SK-N-SH (cell line): ENCODE results near the gene FUT7. TPM values are rescaled to one million over a fixed set of nuclear protein-coding genes. Genes with fewer than 3 reads are reported as not detected.

Experiments
- CTCF ChIA-PET: fragments of 300-600, 350-600 bp; formaldehyde crosslinking; extraction: SDS; loops from one replicate; lab custom pipeline; 2021; lab: Yijun Ruan, JAX
- POLR2A ChIA-PET: fragments of 350-600 bp; sonication (Branson Sonifier 250); formaldehyde crosslinking; extraction: SDS; loops from one replicate; lab custom pipeline; 2020; ENCODE audit warnings: antibody characterized with exemption, inconsistent platforms; lab: Yijun Ruan, JAX
- DNase-seq: peaks from one replicate; pipeline ENCODE4 v3.0.0; 2012
- H2AFZ ChIP-seq: fragments of 200-600 bp; sonication (generic); 2 replicates; pipeline ENCODE4 v1.8.1; 2016; ENCODE audit warnings: antibody characterized with exemption, mild to moderate bottlenecking, low read depth
- H3F3A ChIP-seq: fragments of 200-600 bp; sonication (generic); replicated peaks from 2 replicates; pipeline ENCODE3; 2016; ENCODE audit warnings: antibody characterized with exemption, mild to moderate bottlenecking; ENCODE audit not compliant: insufficient read depth
- H3K27ac ChIP-seq, 2 experiments: fragments of 200-500 bp in 1 of 2; fragments of 200-600 bp in 1 of 2; sonication (Bioruptor generic) in 1 of 2; sonication (generic), shearing (Covaris generic) in 1 of 2; 2 replicates each; pipeline versions ENCODE4 v1.5.1 to v1.6.1; 2014 to 2016; ENCODE audit warnings: low read depth in 2 of 2, inconsistent platforms in 1 of 2, low read length in 1 of 2, mild to moderate bottlenecking in 1 of 2, mixed read lengths in 1 of 2
- H3K27me3 ChIP-seq: fragments of 200-600 bp; sonication (generic), shearing (Covaris generic); 2 replicates; pipeline ENCODE4 v1.6.1; 2016; ENCODE audit warnings: mixed run types; ENCODE audit not compliant: insufficient read depth
- H3K36me3 ChIP-seq, 2 experiments: fragments of 200-500 bp in 1 of 2; fragments of 200-600 bp in 1 of 2; sonication (Bioruptor generic) in 1 of 2; sonication (generic) in 1 of 2; replicated peaks in 1 of 2; 2 replicates each; pipeline versions ENCODE3 to v1.5.1; 2014 to 2016; ENCODE audit warnings: low read length in 1 of 2, mild to moderate bottlenecking in 1 of 2; ENCODE audit not compliant: insufficient read depth in 2 of 2, control insufficient read depth in 1 of 2
- H3K4me1 ChIP-seq, 2 experiments: fragments of 200-500 bp in 1 of 2; fragments of 200-600 bp in 1 of 2; sonication (Bioruptor generic) in 1 of 2; sonication (generic), shearing (Covaris generic) in 1 of 2; 2 replicates each; pipeline versions ENCODE4 v1.5.1 to v1.6.1; 2014 to 2016; ENCODE audit warnings: low read depth in 1 of 2, low read length in 1 of 2, mixed run types in 1 of 2; ENCODE audit not compliant: insufficient read depth in 2 of 2, control insufficient read depth in 1 of 2
- H3K4me2 ChIP-seq: fragments of 200-600 bp; sonication (generic), shearing (Covaris generic); 2 replicates; pipeline ENCODE4 v1.6.1; 2017; ENCODE audit warnings: mixed run types
- H3K4me3 ChIP-seq, 2 experiments: fragments of 200-500 bp in 1 of 2; fragments of 200-600 bp in 1 of 2; sonication (Bioruptor generic) in 1 of 2; sonication (generic), shearing (Covaris generic) in 1 of 2; 2 replicates each; pipeline versions ENCODE4 v1.5.1 to v1.8.1; 2014 to 2016; ENCODE audit warnings: low read depth in 2 of 2, inconsistent platforms in 1 of 2, low read length in 1 of 2, mild to moderate bottlenecking in 1 of 2, mixed read lengths in 1 of 2, moderate library complexity in 1 of 2
- H3K79me2 ChIP-seq: fragments of 200-600 bp; sonication (generic); 2 replicates; pipeline ENCODE4 v1.8.1; 2017; ENCODE audit warnings: mild to moderate bottlenecking; ENCODE audit not compliant: insufficient read depth
- H3K9ac ChIP-seq: fragments of 200-600 bp; sonication (generic); 2 replicates; pipeline ENCODE4 v1.6.1; 2017; ENCODE audit warnings: mixed run types
- H3K9me2 ChIP-seq: fragments of 200-600 bp; sonication (generic); 2 replicates; pipeline ENCODE4 v1.6.1; 2017; ENCODE audit warnings: mixed run types
- H3K9me3 ChIP-seq: fragments of 200-600 bp; sonication (generic); 2 replicates; pipeline ENCODE4 v1.6.1; 2017; ENCODE audit warnings: mixed run types, mild to moderate bottlenecking, moderate library complexity
- H4K20me1 ChIP-seq: fragments of 200-600 bp; sonication (generic); 2 replicates; pipeline ENCODE4 v1.6.1; 2017; ENCODE audit warnings: mild to moderate bottlenecking, mixed run types; ENCODE audit not compliant: insufficient read depth
- CHD2 ChIP-seq: fragments of 150-350 bp; IDR thresholded peaks from 2 replicates; pipeline ENCODE4 v1.6.1; 2018; ENCODE audit warnings: low read length; ENCODE audit not compliant: partially characterized antibody
- ELF1 ChIP-seq: IDR thresholded peaks from 2 replicates; pipeline ENCODE4 v1.4.0; 2012
- EP300 ChIP-seq, 2 experiments: IDR thresholded peaks; 2 replicates each; pipeline versions ENCODE4 v1.4.0 to v1.6.1; 2012; ENCODE audit warnings: borderline replicate concordance in 1 of 2, low read depth in 1 of 2, low read length in 1 of 2
- FOSL2 ChIP-seq: IDR thresholded peaks from 2 replicates; pipeline ENCODE4 v1.4.0; 2012; ENCODE audit warnings: low read depth, mild to moderate bottlenecking, moderate library complexity, borderline replicate concordance
- FOXJ3 ChIP-seq: sonication (generic); formaldehyde crosslinking; IDR thresholded peaks from 2 replicates; pipeline ENCODE4 v1.5.1; 2020; ENCODE audit warnings: mild to moderate bottlenecking, missing genetic modification reagents
- GATA2 ChIP-seq: sonication (generic); formaldehyde crosslinking; IDR thresholded peaks from 2 replicates; pipeline ENCODE4 v1.5.0; 2020; ENCODE audit warnings: mild to moderate bottlenecking, missing genetic modification reagents
- RAD21 ChIP-seq: IDR thresholded peaks from 2 replicates; pipeline ENCODE4 v1.6.1; 2012; ENCODE audit warnings: mild to moderate bottlenecking, low read length
- RCOR1 ChIP-seq: fragments of 150-350 bp; IDR thresholded peaks from 2 replicates; pipeline ENCODE4 v1.6.1; 2017; ENCODE audit warnings: antibody characterized with exemption, low read length
- SIN3A ChIP-seq: IDR thresholded peaks from 2 replicates; pipeline ENCODE4 v1.6.1; 2012; ENCODE audit warnings: low read depth, mild to moderate bottlenecking, low read length, moderate library complexity, borderline replicate concordance
- WGBS: methylation state at CpG from one replicate; pipeline ENCODE4 v1.1.6; 2017; ENCODE audit warnings: low lambda C conversion rate; 5-methylcytosine and 5-hydroxymethylcytosine counted together
- polyA plus RNA-seq, 3 experiments: library from polyadenylated mRNA; depleted of rRNA; stranded (reverse); fragments of >200 nt; gene quantifications; 2 replicates each; pipeline ENCODE4 v1.2.3, GENCODE V29; 2012
- TF ChIP-seq, protein P1 (sequence below): IDR thresholded peaks from 2 replicates; pipeline ENCODE4 v1.4.0; 2012; ENCODE audit warnings: low read depth, borderline replicate concordance
- TF ChIP-seq, protein P2 (sequence below): IDR thresholded peaks from 2 replicates; pipeline ENCODE4 v1.6.1; 2012; ENCODE audit warnings: mild to moderate bottlenecking, low read depth, low read length, moderate library complexity
- TF ChIP-seq, protein P3 (sequence below): IDR thresholded peaks from 2 replicates; pipeline ENCODE4 v1.4.0; 2012; ENCODE audit warnings: low read depth, borderline replicate concordance
- TF ChIP-seq, protein P4 (sequence below): fragments of 200-600 bp; sonication (generic); IDR thresholded peaks from 2 replicates; pipeline ENCODE4 v1.6.1; 2017; ENCODE audit warnings: antibody characterized with exemption, mild to moderate bottlenecking, moderate library complexity

Gene FUT7
- polyA plus RNA-seq, 1 of the 3 experiments (the other 2 are of a cell fraction), result not detected

DNA sequence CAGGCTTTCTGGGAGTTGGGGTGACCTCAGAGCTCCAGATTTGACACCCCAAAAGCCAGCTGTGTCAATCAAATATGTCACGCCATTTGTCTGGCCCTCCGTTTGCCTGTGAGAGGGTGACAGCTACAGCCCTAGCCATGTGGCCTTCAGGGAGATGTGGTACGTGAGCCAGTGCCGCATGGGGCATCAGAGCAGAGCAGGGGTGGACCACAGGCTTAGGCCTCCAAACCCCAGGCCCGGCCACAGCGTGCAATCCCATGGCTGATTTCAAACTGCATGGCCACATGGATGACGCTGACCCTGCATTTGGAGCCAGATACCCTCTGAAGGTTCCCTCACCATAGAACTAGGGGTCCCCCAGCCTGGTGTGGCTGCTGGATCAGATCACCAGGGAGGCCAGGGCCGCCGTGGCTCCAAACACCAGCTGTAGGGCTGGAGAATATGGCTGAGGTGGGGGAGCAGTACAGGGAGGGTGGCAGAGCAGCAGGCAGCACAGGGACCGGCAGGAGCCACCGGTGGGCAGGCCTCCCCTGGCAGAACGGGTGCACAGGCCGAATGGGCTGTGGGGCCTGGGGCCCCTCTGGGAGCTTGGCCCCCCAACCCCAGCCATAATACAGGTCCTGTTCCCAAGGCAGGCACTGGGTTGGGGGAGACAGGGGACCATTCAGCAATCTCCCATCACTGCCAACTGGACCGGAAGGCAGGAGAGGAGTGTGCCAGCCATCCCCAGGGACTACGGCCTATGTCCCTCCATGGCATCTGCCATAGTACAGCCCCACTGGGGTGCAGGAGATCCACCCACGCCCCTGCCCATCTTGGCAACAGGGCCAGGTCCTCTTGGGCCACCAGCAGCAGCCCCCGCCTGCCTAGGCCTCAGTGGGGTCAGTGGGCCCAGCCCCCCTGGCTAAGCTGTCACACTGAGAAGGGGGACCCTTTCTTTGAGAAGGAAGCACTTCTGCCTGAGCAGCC lies 36.9 kb upstream of the FUT7 start:
- ChIA-PET POLR2A (interaction anchor here (0.6 to 2.8 kb wide), 6 partner anchors 13 to 43 kb away, joined by 3 to 21 read pairs (median 4); partner anchors contain the start of genes FUT7, MAN1B1 and NPDC1), CTCF (interaction anchor here (0.5 to 16.8 kb wide), 26 partner anchors 8 to 1842 kb away, joined by 3 to 803 read pairs (median 6); partner anchors contain the start of genes ABCA2, ENTPD2, FUT7 and MAN1B1)
- no peaks in the 10 kb centered on the region for H3K36me3 ChIP-seq
- H3K9ac ChIP-seq, result no peak overlapping the region
- WGBS, result 98% methylated on average over 7 of the region's 17 CpGs
- H3K4me2 ChIP-seq, result peak overlapping the region; percentile 48
- TF ChIP-seq CHD2 (no peak), FOXJ3 (CRISPR knock-in tag) (no peak), SIN3A (no peak)
- peak overlapping the region in 1 of 2 experiments; percentile 53; a peak in 2 of 4 replicates for H3K4me3 ChIP-seq
- H3F3A ChIP-seq, result peaks cover 11% of the 10 kb centered on the region
- DNase-seq, result no peak
- H3K4me1 ChIP-seq, result peaks cover 0 to 32% of the 10 kb centered on the region in 2 experiments; a peak in 1 of 4 replicates
- no peaks in the 10 kb centered on the region for H3K9me2 ChIP-seq
- no peaks in the 10 kb centered on the region for H3K9me3 ChIP-seq
- H3K27me3 ChIP-seq, result no peaks in the 10 kb centered on the region
- H2AFZ ChIP-seq, result no peak overlapping the region
- peaks cover 12% of the 10 kb centered on the region; the same call in 1 of the 2 replicates for H4K20me1 ChIP-seq
- H3K27ac ChIP-seq, result no peak overlapping the region
- H3K79me2 ChIP-seq, result 0 out of 2 replicates have a peak, but pooled peaks cover 3% of the 10 kb centered on the region

DNA sequence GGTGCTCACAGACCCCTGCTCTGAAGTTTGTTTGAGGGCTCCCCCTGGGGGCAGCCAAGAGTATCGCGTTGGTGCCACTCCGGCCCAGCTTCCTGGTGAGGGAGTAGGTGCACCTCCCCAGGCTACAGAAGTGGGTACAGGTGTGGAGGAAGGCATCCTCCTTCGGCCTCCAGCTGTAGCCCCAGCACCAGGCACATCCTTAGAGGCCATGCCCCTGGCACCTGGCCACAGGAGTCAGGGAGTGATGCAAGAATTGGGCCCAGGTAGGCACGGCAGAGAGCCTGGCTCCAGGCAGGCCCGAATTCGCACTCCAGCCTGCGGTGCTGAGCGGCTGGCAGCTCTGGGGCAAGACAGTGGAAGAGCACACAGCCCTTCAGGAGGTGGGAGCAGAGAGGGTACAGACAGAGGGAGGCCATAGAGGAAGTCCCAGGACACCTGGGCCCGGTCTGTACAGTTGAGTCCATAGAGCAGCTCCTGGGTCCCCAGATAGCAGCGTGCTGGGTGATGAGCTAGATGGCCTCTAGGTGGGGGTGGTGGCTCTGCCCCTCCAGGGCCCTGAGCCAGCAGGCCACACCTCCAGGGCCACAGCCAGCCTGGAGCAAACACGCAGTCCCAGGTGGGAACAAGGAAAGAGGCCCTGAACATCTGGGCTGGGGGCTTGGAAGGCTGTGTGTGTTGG lies 36.1 kb upstream of the FUT7 start:
- ChIA-PET CTCF (interaction anchor here (0.6 to 16.8 kb wide), 27 partner anchors 9 to 280 kb away, joined by 3 to 803 read pairs (median 4); partner anchors contain the start of genes ABCA2, ENTPD2, FUT7 and MAN1B1), POLR2A (interaction anchor here (0.8 to 1.4 kb wide), 4 partner anchors 12 to 43 kb away, joined by 3 to 6 read pairs (median 4); partner anchors contain the start of gene FUT7)
- Histone ChIP-seq H3K9me3 (no peaks in the 10 kb centered on the region), H3K27me3 (no peaks in the 10 kb centered on the region), H3K9ac (no peak overlapping the region), H3K27ac (no peak overlapping the region), H3K4me3 (no peak overlapping the region), H3K4me2 (no peak overlapping the region), H3F3A (peaks cover 11% of the 10 kb centered on the region), H3K79me2 (0 out of 2 replicates have a peak, but pooled peaks cover 3% of the 10 kb centered on the region), H3K9me2 (no peaks in the 10 kb centered on the region), H4K20me1 (peaks cover 12% of the 10 kb centered on the region; the same call in 1 of the 2 replicates), H3K4me1 (peaks cover 0 to 34% of the 10 kb centered on the region in 2 experiments; a peak in 1 of 4 replicates), H2AFZ (no peak overlapping the region), H3K36me3 (no peaks in the 10 kb centered on the region)
- 56% methylated on average over 8 of the region's 12 CpGs for WGBS
- DNase-seq, result peak; percentile 90
- TF ChIP-seq GATA2 (CRISPR knock-in tag) (no peak), FOSL2 (no peak), ELF1 (no peak), RAD21 (peak; percentile 77), EP300 (IDR thresholded peaks at IDR 0.05; ENCODE audit: borderline replicate concordance in 1 of 2, low read depth in 1 of 2, low read length in 1 of 2) (no peak), SIN3A (no peak), RCOR1 (no peak)
- TF ChIP-seq, protein P1, sequence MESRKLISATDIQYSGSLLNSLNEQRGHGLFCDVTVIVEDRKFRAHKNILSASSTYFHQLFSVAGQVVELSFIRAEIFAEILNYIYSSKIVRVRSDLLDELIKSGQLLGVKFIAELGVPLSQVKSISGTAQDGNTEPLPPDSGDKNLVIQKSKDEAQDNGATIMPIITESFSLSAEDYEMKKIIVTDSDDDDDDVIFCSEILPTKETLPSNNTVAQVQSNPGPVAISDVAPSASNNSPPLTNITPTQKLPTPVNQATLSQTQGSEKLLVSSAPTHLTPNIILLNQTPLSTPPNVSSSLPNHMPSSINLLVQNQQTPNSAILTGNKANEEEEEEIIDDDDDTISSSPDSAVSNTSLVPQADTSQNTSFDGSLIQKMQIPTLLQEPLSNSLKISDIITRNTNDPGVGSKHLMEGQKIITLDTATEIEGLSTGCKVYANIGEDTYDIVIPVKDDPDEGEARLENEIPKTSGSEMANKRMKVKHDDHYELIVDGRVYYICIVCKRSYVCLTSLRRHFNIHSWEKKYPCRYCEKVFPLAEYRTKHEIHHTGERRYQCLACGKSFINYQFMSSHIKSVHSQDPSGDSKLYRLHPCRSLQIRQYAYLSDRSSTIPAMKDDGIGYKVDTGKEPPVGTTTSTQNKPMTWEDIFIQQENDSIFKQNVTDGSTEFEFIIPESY, result no peak
- TF ChIP-seq, protein P2, sequence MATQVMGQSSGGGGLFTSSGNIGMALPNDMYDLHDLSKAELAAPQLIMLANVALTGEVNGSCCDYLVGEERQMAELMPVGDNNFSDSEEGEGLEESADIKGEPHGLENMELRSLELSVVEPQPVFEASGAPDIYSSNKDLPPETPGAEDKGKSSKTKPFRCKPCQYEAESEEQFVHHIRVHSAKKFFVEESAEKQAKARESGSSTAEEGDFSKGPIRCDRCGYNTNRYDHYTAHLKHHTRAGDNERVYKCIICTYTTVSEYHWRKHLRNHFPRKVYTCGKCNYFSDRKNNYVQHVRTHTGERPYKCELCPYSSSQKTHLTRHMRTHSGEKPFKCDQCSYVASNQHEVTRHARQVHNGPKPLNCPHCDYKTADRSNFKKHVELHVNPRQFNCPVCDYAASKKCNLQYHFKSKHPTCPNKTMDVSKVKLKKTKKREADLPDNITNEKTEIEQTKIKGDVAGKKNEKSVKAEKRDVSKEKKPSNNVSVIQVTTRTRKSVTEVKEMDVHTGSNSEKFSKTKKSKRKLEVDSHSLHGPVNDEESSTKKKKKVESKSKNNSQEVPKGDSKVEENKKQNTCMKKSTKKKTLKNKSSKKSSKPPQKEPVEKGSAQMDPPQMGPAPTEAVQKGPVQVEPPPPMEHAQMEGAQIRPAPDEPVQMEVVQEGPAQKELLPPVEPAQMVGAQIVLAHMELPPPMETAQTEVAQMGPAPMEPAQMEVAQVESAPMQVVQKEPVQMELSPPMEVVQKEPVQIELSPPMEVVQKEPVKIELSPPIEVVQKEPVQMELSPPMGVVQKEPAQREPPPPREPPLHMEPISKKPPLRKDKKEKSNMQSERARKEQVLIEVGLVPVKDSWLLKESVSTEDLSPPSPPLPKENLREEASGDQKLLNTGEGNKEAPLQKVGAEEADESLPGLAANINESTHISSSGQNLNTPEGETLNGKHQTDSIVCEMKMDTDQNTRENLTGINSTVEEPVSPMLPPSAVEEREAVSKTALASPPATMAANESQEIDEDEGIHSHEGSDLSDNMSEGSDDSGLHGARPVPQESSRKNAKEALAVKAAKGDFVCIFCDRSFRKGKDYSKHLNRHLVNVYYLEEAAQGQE, result peak; percentile 56; the same call in 1 of the 2 replicates
- TF ChIP-seq, protein P3, sequence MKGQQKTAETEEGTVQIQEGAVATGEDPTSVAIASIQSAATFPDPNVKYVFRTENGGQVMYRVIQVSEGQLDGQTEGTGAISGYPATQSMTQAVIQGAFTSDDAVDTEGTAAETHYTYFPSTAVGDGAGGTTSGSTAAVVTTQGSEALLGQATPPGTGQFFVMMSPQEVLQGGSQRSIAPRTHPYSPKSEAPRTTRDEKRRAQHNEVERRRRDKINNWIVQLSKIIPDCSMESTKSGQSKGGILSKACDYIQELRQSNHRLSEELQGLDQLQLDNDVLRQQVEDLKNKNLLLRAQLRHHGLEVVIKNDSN, result no peak
- TF ChIP-seq, protein P4, sequence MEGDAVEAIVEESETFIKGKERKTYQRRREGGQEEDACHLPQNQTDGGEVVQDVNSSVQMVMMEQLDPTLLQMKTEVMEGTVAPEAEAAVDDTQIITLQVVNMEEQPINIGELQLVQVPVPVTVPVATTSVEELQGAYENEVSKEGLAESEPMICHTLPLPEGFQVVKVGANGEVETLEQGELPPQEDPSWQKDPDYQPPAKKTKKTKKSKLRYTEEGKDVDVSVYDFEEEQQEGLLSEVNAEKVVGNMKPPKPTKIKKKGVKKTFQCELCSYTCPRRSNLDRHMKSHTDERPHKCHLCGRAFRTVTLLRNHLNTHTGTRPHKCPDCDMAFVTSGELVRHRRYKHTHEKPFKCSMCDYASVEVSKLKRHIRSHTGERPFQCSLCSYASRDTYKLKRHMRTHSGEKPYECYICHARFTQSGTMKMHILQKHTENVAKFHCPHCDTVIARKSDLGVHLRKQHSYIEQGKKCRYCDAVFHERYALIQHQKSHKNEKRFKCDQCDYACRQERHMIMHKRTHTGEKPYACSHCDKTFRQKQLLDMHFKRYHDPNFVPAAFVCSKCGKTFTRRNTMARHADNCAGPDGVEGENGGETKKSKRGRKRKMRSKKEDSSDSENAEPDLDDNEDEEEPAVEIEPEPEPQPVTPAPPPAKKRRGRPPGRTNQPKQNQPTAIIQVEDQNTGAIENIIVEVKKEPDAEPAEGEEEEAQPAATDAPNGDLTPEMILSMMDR, result peak; percentile 76
